Spleen (tissue), 11 donors: ENCODE data around the gene SLC25A44. TPM values are rescaled to one million over a fixed set of nuclear protein-coding genes. Genes with fewer than 3 reads are reported as not detected.

ENCODE experiments used
- DNase-seq: peaks from one replicate; pipeline ENCODE4 v3.0.0-alpha.2; 2020
- H3K27ac ChIP-seq, 8 donors: fragments of 200-600 bp; sonication (generic) in 7 of 8; 1 replicate in 4 of 8; 2 replicates in 4 of 8; pipeline versions ENCODE4 v1.5.0 to v1.8.0; 2016 to 2021; ENCODE audit warnings: inconsistent platforms in 4 of 8, mild to moderate bottlenecking in 4 of 8, moderate library complexity in 1 of 8
- H3K27me3 ChIP-seq, 7 donors: fragments of 200-600 bp; sonication (generic) in 6 of 7; replicated peaks in 1 of 7; 1 replicate in 4 of 7; 2 replicates in 3 of 7; pipeline versions ENCODE4 v1.5.0 to v1.8.0; 2016 to 2021; ENCODE audit warnings: inconsistent platforms in 3 of 7, mild to moderate bottlenecking in 1 of 7
- H3K36me3 ChIP-seq, 6 donors: fragments of 200-600 bp; sonication (generic) in 5 of 6; 1 replicate in 4 of 6; 2 replicates in 2 of 6; pipeline versions ENCODE4 v1.5.0 to v1.8.0; 2016 to 2021; ENCODE audit warnings: inconsistent platforms in 2 of 6
- H3K4me1 ChIP-seq, 6 donors: fragments of 200-600 bp; sonication (generic) in 5 of 6; 1 replicate in 3 of 6; 2 replicates in 3 of 6; pipeline versions ENCODE4 v1.5.0 to v1.8.0; 2016 to 2021; ENCODE audit warnings: inconsistent platforms in 3 of 6
- H3K4me3 ChIP-seq, 8 donors: fragments of 200-600 bp; sonication (generic) in 7 of 8; 1 replicate in 4 of 8; 2 replicates in 4 of 8; pipeline versions ENCODE4 v1.5.0 to v1.8.0; 2016 to 2021; ENCODE audit warnings: inconsistent platforms in 4 of 8, mild to moderate bottlenecking in 4 of 8, moderate library complexity in 2 of 8
- H3K9me3 ChIP-seq, 8 donors: fragments of 200-600 bp; sonication (generic) in 7 of 8; 1 replicate in 4 of 8; 2 replicates in 4 of 8; pipeline versions ENCODE4 v1.5.0 to v1.8.0; 2016 to 2021; ENCODE audit warnings: inconsistent platforms in 4 of 8
- CTCF ChIP-seq, 11 experiments: fragments of 200-600 bp in 7 of 11; fragments of 450-650 bp in 4 of 11; sonication (generic) in 4 of 11; IDR thresholded peaks in 8 of 11; conservative IDR thresholded peaks in 3 of 11; 1 replicate in 7 of 11; 2 replicates in 4 of 11; pipeline versions ENCODE4 v1.4.0 to v1.8.0; 2016 to 2021; ENCODE audit warnings: antibody characterized with exemption in 11 of 11, inconsistent platforms in 4 of 11, mild to moderate bottlenecking in 1 of 11
- POLR2A ChIP-seq, 3 donors: fragments of 450-650 bp; IDR thresholded peaks; one replicate each; pipeline ENCODE4 v1.5.1; 2017; ENCODE audit warnings: antibody characterized with exemption in 3 of 3, mild to moderate bottlenecking in 1 of 3
- POLR2AphosphoS5 ChIP-seq, 3 donors: sonication (generic); formaldehyde crosslinking; IDR thresholded peaks; one replicate each; pipeline ENCODE4 v1.5.1; 2017; ENCODE audit warnings: antibody characterized with exemption in 3 of 3
- WGBS, 5 donors: extraction: QIAGEN DNeasy Blood & Tissue Kit in 3 of 5; methylation state at CpG; one replicate each; pipeline versions ENCODE4 v1.1.5 to v1.1.7; 2013 to 2018; 5-methylcytosine and 5-hydroxymethylcytosine counted together
- intact Hi-C: fragments of 100-400 bp; cut with DNase I; formaldehyde crosslinking; loops from one replicate; pipeline ENCODE4 v1.15.0; 2023; ENCODE audit warnings: low total_unique reads
- polyA plus RNA-seq, 3 donors: library from polyadenylated mRNA; stranded (reverse); fragments of 200-250 nt; gene quantifications; one replicate each; pipeline ENCODE4 v1.2.1, GENCODE V29; 2013
- total RNA-seq, 7 donors: library from RNA; depleted of rRNA in 3 of 7; stranded (reverse); fragments of >200 nt in 3 of 7; fragmentation: NEBNext Ultra II Directional in 4 of 7; extraction: Animal tissue kit (Norgen Biotek cat#: 25700) in 4 of 7; gene quantifications; one replicate each; pipeline versions ENCODE4 v1.1.0 to v1.2.1, GENCODE V29; 2016 to 2021
- donor health status: healthy with polysubstance abuse.
- donor health status: DM: no; HTN: no; CAD: no; lungs with moderate emphysema.
- donor health status: DM: no; HTN: no; CAD: no.
- donor health status: Bipolar disorder and iron deficiency.
- donor health status: healthy.
- donor health status: DM: no; HTN: no; CAD: no.
- donor health status: DM: yes; HTN: yes; CAD: no.

Gene SLC25A44
- total and polyA plus RNA-seq, 10 donors, result 4.8 to 32.7 (median 24.8) TPM

GRCh38 chr1:156191292-156191964 is 2.5 kb upstream of the SLC25A44 start:
- Histone ChIP-seq H3K4me3 (no peak overlapping the region), H3K36me3 (peaks cover 0 to 12% (median 5%) of the 10 kb centered on the region in 6 donors), H3K9me3 (peaks cover 0 to 8% (median 2%) of the 10 kb centered on the region in 8 donors), H3K27ac (peak overlapping the region in 2 of 8 donors; percentile 37 to 59), H3K27me3 (no peaks in the 10 kb centered on the region), H3K4me1 (peaks cover 11 to 42% (median 32%) of the 10 kb centered on the region in 6 donors)
- intact Hi-C loops, result no loop called here
- WGBS, 5 donors, result 53 to 83% (median 72%) methylated on average over 4 of the region's 4 CpGs
- no peak for DNase-seq
- no peak for TF ChIP-seq POLR2A (IDR thresholded peaks at IDR 0.05)
- TF ChIP-seq POLR2AphosphoS5 (IDR thresholded peaks at IDR 0.05), result no peak
- TF ChIP-seq CTCF (IDR thresholded peaks at IDR 0.05 in 8 of 11, conservative IDR thresholded peaks at IDR 0.05 in 3 of 11), result no peak

- Histone ChIP-seq H3K36me3 (peaks cover 0 to 28% (median 10%) of the 10 kb centered on the region in 6 donors), H3K27me3 (no peaks in the 10 kb centered on the region), H3K27ac (peak overlapping the region; percentile 80 to 94 (median 87)), H3K4me3 (peak overlapping the region; percentile 49 to 99 (median 91)), H3K4me1 (peaks cover 11 to 59% (median 45%) of the 10 kb centered on the region in 6 donors), H3K9me3 (no peaks in the 10 kb centered on the region)
- TF ChIP-seq CTCF (IDR thresholded peaks at IDR 0.05 in 8 of 11, conservative IDR thresholded peaks at IDR 0.05 in 3 of 11) (no peak), POLR2A (IDR thresholded peaks at IDR 0.05) (no peak), POLR2AphosphoS5 (IDR thresholded peaks at IDR 0.05) (no peak)
- 79 to 83% (median 81%) methylated on average over 7 of the region's 7 CpGs for WGBS, 5 donors
- intact Hi-C loops, result no loop called here
- no peak for DNase-seq
Measured at GRCh38 chr1:156193208-156193487, 756 bp upstream of the SLC25A44 start.

GRCh38 chr1:156194300-156194652 is 372 bp downstream of the SLC25A44 start:
- Histone ChIP-seq H3K36me3 (peaks cover 0 to 38% (median 10%) of the 10 kb centered on the region in 6 donors), H3K4me1 (peaks cover 11 to 70% (median 51%) of the 10 kb centered on the region in 6 donors), H3K27ac (peak overlapping the region; percentile 49 to 94 (median 87)), H3K27me3 (no peaks in the 10 kb centered on the region), H3K4me3 (peak overlapping the region; percentile 77 to 99 (median 94)), H3K9me3 (no peaks in the 10 kb centered on the region)
- no peak for DNase-seq
- TF ChIP-seq CTCF (IDR thresholded peaks at IDR 0.05 in 8 of 11, conservative IDR thresholded peaks at IDR 0.05 in 3 of 11) (no peak), POLR2A (IDR thresholded peaks at IDR 0.05) (no peak), POLR2AphosphoS5 (IDR thresholded peaks at IDR 0.05) (no peak)
- intact Hi-C loops, result no loop called here
- WGBS, 5 donors, result 13 to 20% (median 16%) methylated on average over 14 of the region's 14 CpGs

- 75 to 81% (median 77%) methylated on average over 4 of the region's 4 CpGs for WGBS, 5 donors
- Histone ChIP-seq H3K27me3 (no peaks in the 10 kb centered on the region), H3K4me1 (peaks cover 11 to 86% (median 61%) of the 10 kb centered on the region in 6 donors), H3K4me3 (no peak overlapping the region), H3K36me3 (peaks cover 0 to 54% (median 21%) of the 10 kb centered on the region in 6 donors), H3K9me3 (no peaks in the 10 kb centered on the region), H3K27ac (peak overlapping the region in 1 of 8 donors; percentile 1)
- DNase-seq, result no peak
- no peak for TF ChIP-seq POLR2A (IDR thresholded peaks at IDR 0.05)
- intact Hi-C loops, result no loop called here
Measured at GRCh38 chr1:156195853-156196252, 1.9 kb downstream of the SLC25A44 start.
